ENCODE data around the gene ITGB1BP1. TPM values are rescaled to one million over a fixed set of nuclear protein-coding genes. Genes with fewer than 3 reads are reported as not detected.

Gene ITGB1BP1
- total RNA-seq, 4 donors from 2014 or later: 22.8 to 46.2 (median 29.2) TPM

DNA sequence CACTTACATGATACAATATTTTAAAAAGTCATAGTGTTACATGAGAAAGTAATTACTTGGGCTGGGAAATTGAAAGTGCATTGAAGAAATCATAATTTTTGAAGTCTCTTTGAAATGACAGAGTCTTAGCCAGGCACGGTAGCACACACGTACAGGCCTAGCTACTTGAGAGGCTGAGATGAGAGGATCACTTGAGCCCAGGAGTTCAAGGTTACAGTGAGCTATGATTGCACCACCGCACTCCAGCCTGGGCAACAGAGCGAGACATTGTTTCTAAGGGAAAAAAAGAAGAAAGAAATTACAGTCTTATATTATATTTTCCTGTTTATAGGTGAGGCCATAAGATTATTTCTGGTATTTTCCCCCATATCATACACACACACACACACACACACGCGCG is 41.8 kb upstream of the ITGB1BP1 start:
- no peak for DNase-seq
- Histone ChIP-seq H3K36me3 (peaks cover 0 to 27% (median 0%) of the 10 kb centered on the region in 3 donors), H3K27ac (no peak overlapping the region), H3K4me3 (no peak overlapping the region), H3K27me3 (no peaks in the 10 kb centered on the region), H3K4me1 (no peaks in the 10 kb centered on the region), H3K9me3 (no peaks in the 10 kb centered on the region)
- no peak for TF ChIP-seq POLR2A (IDR thresholded peaks at IDR 0.05)
- TF ChIP-seq, protein P1, sequence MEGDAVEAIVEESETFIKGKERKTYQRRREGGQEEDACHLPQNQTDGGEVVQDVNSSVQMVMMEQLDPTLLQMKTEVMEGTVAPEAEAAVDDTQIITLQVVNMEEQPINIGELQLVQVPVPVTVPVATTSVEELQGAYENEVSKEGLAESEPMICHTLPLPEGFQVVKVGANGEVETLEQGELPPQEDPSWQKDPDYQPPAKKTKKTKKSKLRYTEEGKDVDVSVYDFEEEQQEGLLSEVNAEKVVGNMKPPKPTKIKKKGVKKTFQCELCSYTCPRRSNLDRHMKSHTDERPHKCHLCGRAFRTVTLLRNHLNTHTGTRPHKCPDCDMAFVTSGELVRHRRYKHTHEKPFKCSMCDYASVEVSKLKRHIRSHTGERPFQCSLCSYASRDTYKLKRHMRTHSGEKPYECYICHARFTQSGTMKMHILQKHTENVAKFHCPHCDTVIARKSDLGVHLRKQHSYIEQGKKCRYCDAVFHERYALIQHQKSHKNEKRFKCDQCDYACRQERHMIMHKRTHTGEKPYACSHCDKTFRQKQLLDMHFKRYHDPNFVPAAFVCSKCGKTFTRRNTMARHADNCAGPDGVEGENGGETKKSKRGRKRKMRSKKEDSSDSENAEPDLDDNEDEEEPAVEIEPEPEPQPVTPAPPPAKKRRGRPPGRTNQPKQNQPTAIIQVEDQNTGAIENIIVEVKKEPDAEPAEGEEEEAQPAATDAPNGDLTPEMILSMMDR (IDR thresholded peaks at IDR 0.05): no peak

DNA sequence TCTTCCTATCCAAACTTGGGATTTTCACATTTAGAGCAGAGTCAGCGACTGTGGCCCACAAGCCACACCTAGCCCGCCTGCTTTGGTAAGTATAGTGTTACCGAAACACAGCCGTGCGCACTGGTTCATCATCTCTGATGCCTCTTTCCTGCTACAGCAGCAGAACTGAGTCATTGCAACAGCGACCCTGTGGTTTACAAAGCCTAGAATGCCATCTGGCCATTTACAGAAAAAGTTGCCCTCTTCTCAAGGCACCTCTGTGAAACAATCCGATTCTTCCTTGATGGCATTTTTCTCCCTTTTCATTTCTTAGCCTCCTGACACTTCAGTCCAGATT is 40.3 kb upstream of the ITGB1BP1 start:
- Histone ChIP-seq H3K27ac (no peak overlapping the region), H3K27me3 (no peaks in the 10 kb centered on the region), H3K36me3 (peaks cover 0 to 34% (median 0%) of the 10 kb centered on the region in 3 donors), H3K4me3 (no peak overlapping the region), H3K4me1 (no peaks in the 10 kb centered on the region), H3K9me3 (no peaks in the 10 kb centered on the region)
- TF ChIP-seq, protein P1 (IDR thresholded peaks at IDR 0.05): no peak
- no peak for TF ChIP-seq POLR2A (IDR thresholded peaks at IDR 0.05)
- DNase-seq: no peak

DNA sequence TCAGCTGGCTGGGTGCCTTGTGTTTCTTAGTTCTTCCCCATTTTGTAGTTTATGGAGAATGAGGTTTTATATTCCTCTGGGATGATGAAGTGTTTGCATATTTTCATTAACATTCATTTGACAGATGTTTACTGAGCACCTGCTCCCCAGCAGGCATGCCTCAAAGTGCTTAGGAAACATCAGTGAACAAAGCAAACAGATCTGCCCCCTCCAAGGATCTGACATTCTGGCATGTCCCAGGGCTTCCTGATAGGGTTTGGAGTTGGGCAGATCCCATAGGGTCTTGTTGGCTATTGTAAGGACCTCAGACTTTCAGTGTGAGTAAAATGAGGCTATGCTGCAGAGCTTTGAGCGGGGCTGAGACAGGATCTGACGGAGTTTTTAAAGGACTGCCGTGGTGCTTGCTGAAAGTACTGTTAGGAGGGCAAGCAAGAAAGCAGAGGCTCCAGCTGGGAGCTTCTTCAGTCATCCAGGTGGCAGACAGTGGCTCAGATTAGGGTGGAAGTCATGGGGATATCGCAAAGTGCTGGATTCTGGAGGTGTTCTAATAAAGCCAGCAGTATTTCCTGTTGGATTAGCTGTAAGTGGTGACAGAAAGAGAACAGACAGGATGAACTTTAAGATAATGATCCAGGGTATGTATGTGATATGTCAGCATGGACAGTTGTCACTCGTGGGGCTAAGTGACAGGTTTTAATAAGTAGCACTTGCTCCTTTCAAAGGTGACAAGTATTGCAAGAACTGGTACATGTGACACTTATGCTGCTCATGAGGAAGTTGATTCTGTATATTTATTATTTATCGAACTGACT is 39.8 kb upstream of the ITGB1BP1 start:
- H3K4me3 ChIP-seq: no peak overlapping the region
- TF ChIP-seq POLR2A (IDR thresholded peaks at IDR 0.05): no peak
- TF ChIP-seq, protein P1 (IDR thresholded peaks at IDR 0.05): no peak
- no peaks in the 10 kb centered on the region for H3K27me3 ChIP-seq
- no peaks in the 10 kb centered on the region for H3K9me3 ChIP-seq
- no peaks in the 10 kb centered on the region for H3K4me1 ChIP-seq
- H3K27ac ChIP-seq: no peak overlapping the region
- no peak for DNase-seq
- peaks cover 0 to 37% (median 0%) of the 10 kb centered on the region in 3 donors for H3K36me3 ChIP-seq

DNA sequence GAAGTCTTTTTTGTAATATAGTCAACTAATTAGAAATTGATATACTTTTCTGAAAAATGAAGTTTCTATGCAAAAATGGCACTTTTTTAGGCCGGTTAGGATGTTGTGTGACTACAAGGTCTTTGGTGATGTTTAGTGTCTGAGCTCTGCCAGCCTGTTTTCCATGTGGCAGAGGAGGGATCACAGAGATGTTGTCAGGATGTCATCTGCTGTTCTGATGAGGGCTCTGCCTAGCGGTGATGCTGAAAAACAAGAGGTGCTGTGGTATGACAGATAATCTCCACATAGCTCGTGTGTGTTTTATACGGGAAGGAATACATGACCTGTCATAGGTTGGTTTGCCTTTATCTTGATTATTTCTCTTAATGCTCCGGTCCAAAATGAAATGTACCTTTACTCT is 39.0 kb upstream of the ITGB1BP1 start:
- Histone ChIP-seq H3K4me1 (no peaks in the 10 kb centered on the region), H3K36me3 (peaks cover 0 to 39% (median 0%) of the 10 kb centered on the region in 3 donors), H3K27me3 (no peaks in the 10 kb centered on the region), H3K27ac (no peak overlapping the region), H3K4me3 (no peak overlapping the region), H3K9me3 (no peaks in the 10 kb centered on the region)
- no peak for DNase-seq
- no peak for TF ChIP-seq POLR2A (IDR thresholded peaks at IDR 0.05)
- TF ChIP-seq, protein P1 (IDR thresholded peaks at IDR 0.05): no peak

DNA sequence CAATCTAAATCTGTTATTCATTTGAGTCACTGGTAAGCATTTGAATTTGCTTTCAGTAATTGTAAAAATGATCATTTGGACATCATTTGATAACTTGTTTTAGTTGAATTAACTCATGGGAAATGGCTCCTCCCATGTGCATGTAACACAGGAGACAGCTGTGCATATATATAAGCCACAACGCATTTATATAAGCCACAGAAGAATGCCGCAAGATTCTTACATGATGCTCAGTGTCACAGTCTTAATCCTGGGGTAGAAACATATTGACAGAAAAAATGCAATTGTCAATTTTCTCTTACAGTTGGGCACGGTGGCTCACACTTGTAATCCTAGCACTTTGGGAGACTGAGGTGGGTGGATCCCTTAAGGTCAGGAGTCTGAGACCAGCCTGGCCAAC is 37.8 kb upstream of the ITGB1BP1 start:
- Histone ChIP-seq H3K4me3 (no peak overlapping the region), H3K4me1 (no peaks in the 10 kb centered on the region), H3K9me3 (no peaks in the 10 kb centered on the region), H3K36me3 (peaks cover 0 to 43% (median 0%) of the 10 kb centered on the region in 3 donors), H3K27me3 (no peaks in the 10 kb centered on the region), H3K27ac (no peak overlapping the region)
- TF ChIP-seq, protein P1 (IDR thresholded peaks at IDR 0.05): no peak
- TF ChIP-seq POLR2A (IDR thresholded peaks at IDR 0.05): no peak
- DNase-seq: no peak

Measured in Peyer's patch (tissue), 4 donors.